PC-9 (cell line): ENCODE data around the gene PRR32. TPM values are rescaled to one million over a fixed set of nuclear protein-coding genes. Genes with fewer than 3 reads are reported as not detected.
"Not testable (repeated sequence)": the region's sequence is repeated elsewhere in the genome, so short reads cannot be mapped to it uniquely, and the experiment has no call there.

Source experiments
- BruUV-seq: library from RNA; stranded (reverse); fragments of 400-500 nt; replicated peaks from 2 replicates; lab custom pipeline; 2021; lab: Mats Ljungman, UMichigan
- CTCF ChIA-PET: fragments of 300-600 bp; sonication (Branson Sonifier 250); formaldehyde crosslinking; loops from one replicate; lab custom pipeline; 2022; ENCODE audit warnings: antibody characterized with exemption; lab: Charles Lee
- POLR2A ChIA-PET: fragments of 300-600 bp; sonication (Branson Sonifier 250); formaldehyde crosslinking; loops from one replicate; lab custom pipeline; 2022; ENCODE audit warnings: antibody characterized with exemption; ENCODE audit not compliant: unreplicated experiment; lab: Charles Lee
- DNase-seq, 2 experiments: peaks; one replicate each; pipeline versions ENCODE4 v3.0.0 to v3.0.0-alpha.2; 2015 to 2022; ENCODE audit warnings: mixed read lengths in 1 of 2
- H2AFZ ChIP-seq: fragments of 200-600 bp; sonication (generic); 2 replicates; pipeline ENCODE4 v1.8.1; 2017; ENCODE audit warnings: antibody characterized with exemption
- H3F3A ChIP-seq: fragments of 200-600 bp; sonication (generic); 2 replicates; pipeline ENCODE4 v1.8.1; 2017; ENCODE audit warnings: antibody characterized with exemption, mild to moderate bottlenecking, low read depth; ENCODE audit not compliant: insufficient read depth
- H3K27ac ChIP-seq: fragments of 200-600 bp; sonication (generic); 2 replicates; pipeline ENCODE4 v1.6.1; 2016; ENCODE audit warnings: mixed run types
- H3K27me3 ChIP-seq: fragments of 200-600 bp; sonication (generic); 2 replicates; pipeline ENCODE4 v1.6.1; 2016; ENCODE audit warnings: low read depth, mixed run types; ENCODE audit not compliant: insufficient read depth
- H3K36me3 ChIP-seq: fragments of 200-600 bp; sonication (generic); 2 replicates; pipeline ENCODE4 v1.6.1; 2016; ENCODE audit warnings: low read depth, mixed run types
- H3K4me1 ChIP-seq: fragments of 200-600 bp; sonication (generic); replicated peaks from 2 replicates; pipeline ENCODE4 v1.6.1; 2016; ENCODE audit warnings: mixed run types; ENCODE audit not compliant: insufficient read depth
- H3K4me2 ChIP-seq: fragments of 200-600 bp; sonication (generic); 2 replicates; pipeline ENCODE4 v1.6.1; 2017; ENCODE audit warnings: mixed run types
- H3K4me3 ChIP-seq: fragments of 200-600 bp; sonication (generic); 2 replicates; pipeline ENCODE4 v1.6.1; 2016; ENCODE audit warnings: mixed run types
- H3K79me2 ChIP-seq: fragments of 200-600 bp; sonication (generic); 2 replicates; pipeline ENCODE4 v1.6.1; 2017; ENCODE audit warnings: low read depth, mixed run types
- H3K9me2 ChIP-seq: fragments of 200-600 bp; sonication (generic); 2 replicates; pipeline ENCODE4 v1.8.1; 2017; ENCODE audit warnings: mild to moderate bottlenecking; ENCODE audit not compliant: insufficient read depth
- H3K9me3 ChIP-seq: fragments of 200-600 bp; sonication (generic); 2 replicates; pipeline ENCODE4 v1.8.1; 2016; ENCODE audit warnings: low read depth; ENCODE audit not compliant: insufficient read depth
- H4K20me1 ChIP-seq: fragments of 200-600 bp; sonication (generic); 2 replicates; pipeline ENCODE4 v1.8.1; 2017; ENCODE audit not compliant: insufficient read depth
- EZH2 ChIP-seq: fragments of 200-600 bp; sonication (generic); IDR thresholded peaks from 2 replicates; pipeline ENCODE4 v1.8.0; 2017; ENCODE audit warnings: antibody characterized with exemption, low read depth
- intact Hi-C: fragments of 100-400 bp; cut with micrococcal nuclease; formaldehyde crosslinking; loops from one replicate; pipeline ENCODE4 v1.10.0; 2022; ENCODE audit not compliant: unreplicated experiment
- total RNA-seq: library from RNA; stranded (reverse); gene quantifications from 2 replicates; pipeline ENCODE4 v1.2.3, GENCODE V29; 2021
- TF ChIP-seq, protein P1 (sequence below): fragments of 200-600 bp; sonication (generic); conservative IDR thresholded peaks from 2 replicates; pipeline ENCODE4 v1.6.1; 2017; ENCODE audit warnings: mixed run types, antibody characterized with exemption, mild to moderate bottlenecking, moderate library complexity

PRR32 gene
- total RNA-seq, 1 experiment from 2014 or later, result not detected

DNA sequence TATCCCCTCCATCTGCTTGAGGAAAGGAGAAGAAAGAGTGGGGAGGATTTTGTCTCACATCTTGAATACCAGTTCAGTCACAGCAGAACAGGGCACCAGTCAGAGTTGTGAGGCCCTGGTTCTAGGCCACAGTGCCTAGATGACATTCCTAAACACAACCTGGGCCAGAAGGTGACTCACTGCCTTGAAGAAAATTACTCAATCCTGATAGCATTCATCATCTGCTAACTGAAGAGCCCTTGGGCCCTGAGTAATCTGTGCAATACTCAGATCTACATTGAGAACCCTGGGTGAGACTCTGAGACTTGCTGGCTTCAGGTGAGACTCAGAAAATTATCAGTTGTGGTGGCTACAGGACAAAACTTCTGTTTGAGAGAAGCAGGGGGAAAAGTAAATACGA, 20.5 kb upstream of the PRR32 start:
- no peaks in the 10 kb centered on the region for H4K20me1 ChIP-seq
- H3K27ac ChIP-seq, result no peak overlapping the region
- DNase-seq, result peak in 1 of 2 experiments; percentile 64
- H3F3A ChIP-seq, result no peaks in the 10 kb centered on the region
- no peaks in the 10 kb centered on the region for H3K9me3 ChIP-seq
- TF ChIP-seq EZH2, result no peak
- TF ChIP-seq, protein P1, sequence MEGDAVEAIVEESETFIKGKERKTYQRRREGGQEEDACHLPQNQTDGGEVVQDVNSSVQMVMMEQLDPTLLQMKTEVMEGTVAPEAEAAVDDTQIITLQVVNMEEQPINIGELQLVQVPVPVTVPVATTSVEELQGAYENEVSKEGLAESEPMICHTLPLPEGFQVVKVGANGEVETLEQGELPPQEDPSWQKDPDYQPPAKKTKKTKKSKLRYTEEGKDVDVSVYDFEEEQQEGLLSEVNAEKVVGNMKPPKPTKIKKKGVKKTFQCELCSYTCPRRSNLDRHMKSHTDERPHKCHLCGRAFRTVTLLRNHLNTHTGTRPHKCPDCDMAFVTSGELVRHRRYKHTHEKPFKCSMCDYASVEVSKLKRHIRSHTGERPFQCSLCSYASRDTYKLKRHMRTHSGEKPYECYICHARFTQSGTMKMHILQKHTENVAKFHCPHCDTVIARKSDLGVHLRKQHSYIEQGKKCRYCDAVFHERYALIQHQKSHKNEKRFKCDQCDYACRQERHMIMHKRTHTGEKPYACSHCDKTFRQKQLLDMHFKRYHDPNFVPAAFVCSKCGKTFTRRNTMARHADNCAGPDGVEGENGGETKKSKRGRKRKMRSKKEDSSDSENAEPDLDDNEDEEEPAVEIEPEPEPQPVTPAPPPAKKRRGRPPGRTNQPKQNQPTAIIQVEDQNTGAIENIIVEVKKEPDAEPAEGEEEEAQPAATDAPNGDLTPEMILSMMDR, result no peak
- H3K79me2 ChIP-seq, result no peaks in the 10 kb centered on the region
- intact Hi-C loops, result no loop called here
- H2AFZ ChIP-seq, result no peak overlapping the region
- 0 out of 2 replicates have a peak, but pooled peaks cover 2% of the 10 kb centered on the region for H3K9me2 ChIP-seq
- BruUV-seq, result no TSS peak
- H3K4me2 ChIP-seq, result no peak overlapping the region
- ChIA-PET CTCF (no interaction called here), POLR2A (no interaction called here)
- H3K4me3 ChIP-seq, result no peak overlapping the region
- no peaks in the 10 kb centered on the region for H3K36me3 ChIP-seq
- H3K27me3 ChIP-seq, result no peaks in the 10 kb centered on the region
- H3K4me1 ChIP-seq, result no peaks in the 10 kb centered on the region

DNA sequence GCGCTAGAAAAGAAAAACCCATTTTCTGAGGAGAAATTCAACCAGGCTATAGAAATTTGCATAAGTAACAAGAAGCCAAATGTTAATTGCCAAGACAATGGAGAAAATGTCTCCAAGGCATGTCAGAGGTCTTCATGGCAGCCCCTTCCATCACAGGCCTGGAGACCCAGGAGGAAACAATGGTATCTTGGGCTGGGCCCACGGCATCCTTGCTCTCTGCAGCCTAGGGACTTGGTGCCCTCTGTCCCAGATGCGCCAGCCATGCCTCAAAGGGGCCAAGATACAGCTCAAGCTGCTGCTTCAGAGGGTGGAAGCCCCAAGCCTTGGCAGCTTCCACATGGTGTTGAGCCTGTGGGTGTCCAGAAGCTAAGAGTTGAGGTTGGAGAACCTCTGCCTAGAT, 12.7 kb upstream of the PRR32 start:
- H4K20me1 ChIP-seq, DNase-seq, H2AFZ ChIP-seq, H3K27me3 ChIP-seq, H3K9me3 ChIP-seq, H3K4me2 ChIP-seq, intact Hi-C loops, H3K4me1 ChIP-seq, H3K9me2 ChIP-seq, CTCF ChIA-PET, H3K4me3 ChIP-seq, H3F3A ChIP-seq, H3K27ac ChIP-seq, H3K79me2 ChIP-seq, H3K36me3 ChIP-seq, POLR2A ChIA-PET, BruUV-seq: not testable (repeated sequence)

DNA sequence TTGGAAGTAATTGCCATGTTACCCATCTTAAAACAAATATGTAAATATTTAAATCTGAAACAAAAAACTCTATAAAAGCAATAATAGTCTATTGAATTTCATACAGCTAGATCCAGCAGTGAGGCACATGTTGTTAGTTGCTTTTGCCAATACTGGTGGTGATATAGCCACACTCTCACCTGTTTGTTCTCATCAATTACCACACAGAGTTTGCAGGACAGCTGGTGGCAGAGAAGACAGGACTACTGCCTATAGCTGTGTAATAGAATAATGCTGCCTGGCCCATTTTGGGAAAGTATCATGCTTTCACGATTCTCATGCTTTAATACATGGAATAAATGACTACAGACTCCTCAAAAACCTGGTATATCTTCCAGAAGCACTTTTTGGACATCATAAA, 3.7 kb upstream of the PRR32 start:
- H3K9me3 ChIP-seq, result no peaks in the 10 kb centered on the region
- no peaks in the 10 kb centered on the region for H4K20me1 ChIP-seq
- no peak overlapping the region for H3K4me2 ChIP-seq
- H3K36me3 ChIP-seq, result no peaks in the 10 kb centered on the region
- CTCF ChIA-PET, result no interaction called here
- no TSS peak for BruUV-seq
- H3K27ac ChIP-seq, result no peak overlapping the region
- intact Hi-C loops, result no loop called here
- POLR2A ChIA-PET, result no interaction called here
- no peaks in the 10 kb centered on the region for H3F3A ChIP-seq
- H3K4me1 ChIP-seq, result no peaks in the 10 kb centered on the region
- H3K27me3 ChIP-seq, result no peaks in the 10 kb centered on the region
- H3K9me2 ChIP-seq, result no peaks in the 10 kb centered on the region
- no peak overlapping the region for H3K4me3 ChIP-seq
- H2AFZ ChIP-seq, result no peak overlapping the region
- TF ChIP-seq, protein P1, result no peak
- TF ChIP-seq EZH2, result no peak
- no peak for DNase-seq
- no peaks in the 10 kb centered on the region for H3K79me2 ChIP-seq

DNA sequence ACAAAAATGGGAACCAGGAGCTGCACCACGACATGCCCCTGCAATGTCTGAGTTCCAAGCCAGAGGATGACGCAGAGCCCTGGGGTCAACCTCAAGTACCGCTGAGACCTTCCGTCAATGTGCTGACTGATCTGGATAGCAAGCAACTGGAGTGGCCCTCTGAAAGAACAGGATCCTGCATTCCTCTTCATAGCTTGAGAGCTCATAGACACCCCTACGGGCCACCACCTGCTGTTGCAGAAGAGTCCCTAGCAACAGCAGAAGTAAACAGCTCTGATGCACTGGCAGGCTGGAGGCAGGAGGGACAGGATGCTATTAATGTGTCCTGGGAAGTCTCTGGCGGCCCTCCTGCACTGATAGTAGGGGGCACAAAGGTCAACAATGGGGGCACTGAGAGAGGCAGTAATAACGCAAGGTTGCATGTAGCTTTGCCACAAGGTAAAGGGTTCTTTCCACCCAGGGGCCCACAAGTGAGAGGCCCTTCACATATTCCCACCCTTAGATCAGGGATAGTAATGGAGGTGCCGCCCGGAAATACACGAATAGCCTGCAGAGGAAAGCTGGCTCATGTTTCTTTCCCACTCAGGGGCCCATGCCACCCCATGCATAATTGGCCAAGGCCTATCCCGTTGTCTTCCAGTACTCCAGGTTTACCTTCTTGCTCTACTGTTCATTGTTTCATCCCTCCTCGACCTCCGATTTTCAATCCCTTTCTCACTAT, 1.3 kb downstream of the PRR32 start:
- BruUV-seq, result no TSS peak
- intact Hi-C loops, result no loop called here
- Histone ChIP-seq H4K20me1 (no peaks in the 10 kb centered on the region), H3K27ac (no peak overlapping the region), H3F3A (no peaks in the 10 kb centered on the region), H3K36me3 (no peaks in the 10 kb centered on the region), H3K9me3 (no peaks in the 10 kb centered on the region), H3K4me3 (no peak overlapping the region), H3K4me1 (no peaks in the 10 kb centered on the region), H3K4me2 (no peak overlapping the region), H3K9me2 (no peaks in the 10 kb centered on the region), H2AFZ (no peak overlapping the region), H3K79me2 (no peaks in the 10 kb centered on the region), H3K27me3 (no peaks in the 10 kb centered on the region)
- POLR2A ChIA-PET, result no interaction called here
- TF ChIP-seq EZH2, result no peak
- TF ChIP-seq, protein P1, result no peak
- CTCF ChIA-PET, result no interaction called here
- no peak for DNase-seq
